NCI-H524 treated with DMSO at 0.1 percent for 48 hours (cell line): Measurements from ENCODE around the gene USP13.
"Not testable (repeated sequence)": the region's sequence is repeated elsewhere in the genome, so short reads cannot be mapped to it uniquely, and the experiment has no call there.

Source experiments
- DNase-seq: peaks from one replicate; lab custom pipeline; 2025; lab: John Stamatoyannopoulos, UW

The USP13 gene

DNA sequence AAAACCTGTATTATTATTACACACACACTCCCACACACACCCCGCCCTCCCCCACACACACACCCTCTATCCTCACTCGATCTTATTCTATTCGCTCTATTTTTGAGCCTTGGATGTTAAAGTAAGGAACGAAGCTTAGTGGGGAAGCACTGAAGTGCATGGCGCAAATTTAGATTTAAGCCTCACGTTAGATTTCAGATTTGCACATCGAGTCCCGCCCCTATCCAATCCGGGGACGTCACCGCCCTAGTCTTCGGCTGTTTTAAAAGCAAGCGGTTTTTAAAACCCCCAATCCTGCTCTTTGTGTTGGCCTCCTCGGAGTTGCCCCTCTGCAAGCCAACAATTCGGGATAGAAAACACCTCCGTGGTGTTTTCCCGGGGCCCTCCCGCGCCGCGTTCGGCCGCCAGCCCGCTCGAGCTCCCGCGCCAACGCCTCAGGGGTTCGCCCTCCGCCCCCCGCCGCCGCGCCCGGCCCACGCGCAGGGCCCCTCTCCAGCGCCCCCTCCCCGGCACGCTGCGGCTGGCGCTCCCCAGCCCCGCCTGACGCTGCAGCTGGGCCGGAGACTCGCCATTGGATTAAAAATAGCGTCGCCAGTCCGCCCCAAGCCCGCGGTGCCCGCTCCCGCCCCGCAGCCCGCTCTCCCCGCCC lies at the start of gene USP13:
Gene USP13 (plus strand): TSS at position 594 of the 649 bp plus-strand sequence. CDS start 186 bp downstream, outside the sequence.
- peak; percentile 47 for DNase-seq

DNA sequence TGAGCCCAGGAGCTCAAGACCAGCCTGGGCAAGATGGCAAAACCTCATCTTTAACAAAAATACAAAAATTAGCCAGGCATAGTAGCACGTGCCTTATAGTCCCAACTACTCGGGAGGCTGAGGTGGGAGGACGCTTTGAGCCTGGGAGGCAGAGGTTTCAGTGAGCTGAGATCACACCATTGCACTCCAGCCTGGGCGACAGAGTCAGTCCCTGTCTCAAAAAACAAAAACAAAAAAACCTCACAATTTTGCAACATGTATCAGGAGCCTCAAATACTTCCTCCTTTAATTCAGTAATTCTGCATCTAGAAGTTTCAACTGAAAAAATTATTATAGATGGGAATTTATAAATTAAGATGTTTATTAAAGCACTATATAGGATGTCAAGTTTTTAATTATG lies 49.5 kb upstream of the USP13 start:
- DNase-seq: no peak

- DNase-seq: no peak
Measured at GRCh38 chr3:179603831-179604230, 49.0 kb upstream of the USP13 start.

GRCh38 chr3:179604321-179605078 lies 48.3 kb upstream of the USP13 start, which contains the start of the genes MRPL47 and NDUFB5:
MRPL47 (minus strand) TSS chr3:179604638; CDS start chr3:179604624, 14 bp downstream.
NDUFB5 (plus strand) TSS chr3:179604794; CDS start chr3:179604816, 22 bp downstream.
- peak; percentile 92 for DNase-seq

DNA sequence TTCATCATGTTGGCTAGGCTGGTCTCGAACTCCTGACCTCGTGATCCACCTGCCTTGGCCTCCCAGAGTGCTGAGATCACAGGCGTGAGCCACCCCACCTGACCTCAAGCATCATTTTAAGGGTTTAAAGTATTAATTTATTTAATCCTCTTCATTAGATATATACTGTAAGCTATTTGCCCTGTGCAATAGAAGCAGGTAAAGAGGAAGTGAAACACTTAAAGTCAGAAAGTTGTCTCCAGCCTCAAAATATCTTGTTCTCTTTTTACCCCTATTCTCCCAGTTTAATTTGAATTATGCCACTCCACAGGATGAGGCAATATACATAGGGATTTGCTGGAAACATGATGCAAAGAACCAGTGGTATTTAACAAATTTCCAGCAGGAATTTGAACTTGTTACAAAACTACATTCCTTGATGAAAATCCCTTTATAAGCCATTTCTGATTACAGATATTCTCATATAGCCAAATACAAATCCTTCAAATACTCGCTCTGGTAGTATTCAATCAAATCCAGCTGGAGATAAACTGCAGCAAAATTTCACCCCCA lies 46.2 kb upstream of the USP13 start:
- no peak for DNase-seq

DNA sequence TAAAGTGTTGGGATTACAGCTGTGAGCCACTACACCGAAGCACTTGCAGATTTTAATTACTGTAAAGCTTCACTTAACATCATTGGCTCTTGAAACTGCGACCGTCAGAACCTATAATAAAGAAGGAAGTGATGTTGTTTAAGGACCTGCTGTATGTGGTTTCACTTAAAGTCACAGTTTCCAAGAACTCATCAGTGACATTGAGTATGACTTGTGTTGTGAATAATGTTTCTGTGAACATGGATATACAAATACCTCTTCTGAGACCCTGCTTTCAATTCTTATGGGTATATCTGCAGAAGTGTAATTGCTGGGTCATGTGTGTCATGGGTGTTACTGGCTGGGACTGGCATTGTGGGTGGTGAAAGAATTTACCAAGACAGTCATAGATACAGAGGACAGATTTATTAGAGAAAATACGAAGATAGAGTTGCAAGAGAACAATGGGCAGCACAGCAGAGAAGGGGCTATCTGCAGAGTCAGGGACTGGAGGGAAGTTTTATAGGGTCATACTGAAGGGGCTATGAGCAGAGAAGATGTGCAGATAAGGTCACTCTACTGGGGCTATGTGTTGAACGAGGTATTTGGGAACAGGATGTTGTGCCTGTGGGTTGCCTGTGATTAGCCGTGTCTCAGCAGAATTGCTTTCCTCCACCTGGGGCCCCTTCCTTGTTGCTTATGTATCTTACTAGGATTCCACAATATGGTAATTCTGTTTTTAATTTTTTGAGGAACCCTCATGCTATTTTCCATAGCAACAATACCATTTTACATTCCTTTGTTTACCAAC lies 43.7 kb upstream of the USP13 start:
- peak; percentile 5 for DNase-seq

DNA sequence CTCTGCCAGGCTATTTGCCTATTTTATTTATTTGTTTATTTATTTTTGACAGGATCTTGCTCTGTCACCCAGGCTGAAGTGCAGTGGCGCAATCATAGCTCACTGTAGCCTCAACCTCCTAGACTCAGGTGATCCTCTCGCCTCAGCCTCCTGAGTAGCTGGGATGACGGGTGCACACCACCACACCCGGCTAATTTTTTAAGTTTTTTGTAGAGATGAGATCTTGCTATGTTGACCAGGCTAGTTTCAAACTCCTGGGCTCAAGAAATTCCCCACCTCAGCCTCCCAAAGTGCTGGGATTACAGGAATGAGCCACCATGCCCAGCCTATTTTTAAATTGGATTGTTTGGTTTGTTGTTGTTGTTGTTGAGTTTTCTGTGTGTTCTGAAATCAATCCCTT lies 42.8 kb upstream of the USP13 start:
- no peak for DNase-seq

DNA sequence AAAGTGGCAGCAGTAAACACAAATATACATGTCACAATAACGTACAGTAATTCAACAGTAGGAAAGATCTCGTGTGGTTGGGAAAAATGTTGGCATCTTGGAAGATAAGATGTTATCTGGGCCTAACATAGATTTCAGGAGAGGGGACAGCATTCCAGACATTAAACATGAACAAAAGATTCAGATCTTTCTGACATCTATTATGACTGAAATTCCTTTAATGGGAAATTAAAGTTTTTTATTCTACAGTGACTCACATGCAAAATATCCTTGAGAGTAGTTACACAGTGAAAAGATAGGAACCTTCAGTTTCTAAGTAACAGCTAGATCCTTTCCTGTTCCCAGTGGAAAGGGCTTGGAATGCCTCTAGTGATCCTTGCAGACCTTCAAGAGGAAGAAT lies 39.0 kb upstream of the USP13 start:
- DNase-seq: no peak

GRCh38 chr3:179615458-179616173 lies 37.2 kb upstream of the USP13 start:
- no peak for DNase-seq

DNA sequence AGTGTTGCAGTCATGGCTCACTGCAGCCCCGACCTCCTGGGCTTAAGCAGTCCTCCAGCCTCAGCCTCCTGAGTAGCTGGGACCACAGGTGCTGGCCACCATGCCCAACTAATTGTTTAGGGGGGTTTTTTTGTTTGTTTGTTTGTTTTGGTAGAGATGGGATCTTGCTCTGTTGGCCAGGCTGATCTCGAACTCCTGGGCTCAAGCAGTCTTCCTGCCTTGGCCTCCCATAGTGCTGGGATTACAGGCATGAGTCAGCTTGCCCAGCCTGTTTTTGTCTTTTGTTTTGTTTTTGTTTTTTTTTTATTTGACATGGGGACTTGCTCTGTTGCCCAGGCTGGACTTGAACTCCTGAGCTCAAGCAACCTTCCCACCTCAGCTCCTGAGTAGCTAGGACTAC lies 30.8 kb upstream of the USP13 start:
- DNase-seq: no peak

- DNase-seq: no peak
Measured at GRCh38 chr3:179624451-179624850, 28.4 kb upstream of the USP13 start.

DNA sequence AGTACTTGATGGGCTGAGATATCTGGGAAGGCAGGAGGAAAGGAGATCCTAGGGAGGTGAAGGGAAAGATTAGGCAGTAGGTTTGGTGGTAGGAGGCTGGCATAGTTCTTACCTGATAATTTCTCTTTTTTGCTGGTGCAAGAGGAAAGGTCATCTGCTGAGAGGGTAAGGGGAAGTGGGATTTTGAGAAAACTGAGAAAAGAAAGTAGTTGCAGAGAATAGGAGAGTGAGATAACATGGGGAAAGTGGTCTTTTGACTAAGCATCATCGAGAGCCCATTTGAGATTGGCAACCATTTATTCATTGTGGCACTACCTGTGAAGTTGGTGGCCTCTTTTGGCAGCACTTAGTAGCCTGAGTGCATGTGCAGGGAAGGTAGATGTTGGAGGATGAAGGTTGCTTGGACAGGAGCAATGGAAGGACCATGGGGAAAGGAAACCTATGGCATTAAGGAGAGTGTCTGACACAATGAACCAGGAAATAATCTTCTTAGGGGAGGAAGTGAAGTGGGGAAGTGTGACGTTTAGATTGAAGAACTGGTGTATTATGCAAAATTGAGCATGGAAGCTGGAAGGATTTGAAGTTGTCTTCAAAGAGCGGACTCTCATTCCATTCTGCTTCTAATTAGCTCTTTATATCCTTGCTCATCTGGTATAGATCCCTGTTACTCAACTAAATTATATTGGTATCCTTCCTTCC lies 21.9 kb upstream of the USP13 start:
- no peak for DNase-seq

GRCh38 chr3:179640469-179640868 lies 12.4 kb upstream of the USP13 start:
- DNase-seq: no peak

DNA sequence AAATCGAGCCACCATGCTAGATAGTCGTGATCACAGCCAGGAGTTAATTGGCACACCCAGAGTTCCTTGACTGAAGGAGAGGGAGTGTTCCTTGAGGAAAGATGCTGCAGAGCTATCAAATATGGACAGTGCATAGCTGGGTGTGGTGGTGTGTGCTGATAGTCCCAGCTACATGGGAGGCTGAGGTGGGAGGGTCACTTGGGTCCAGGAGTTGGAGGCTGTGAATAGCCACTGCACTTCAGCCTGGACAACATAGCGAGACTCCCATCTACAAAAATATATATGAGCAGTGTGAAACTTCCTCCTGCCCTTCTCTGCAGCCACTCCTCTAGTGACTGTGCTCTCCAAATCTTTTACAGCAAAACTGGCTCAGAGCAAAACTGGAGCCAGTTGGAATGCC lies 10.0 kb upstream of the USP13 start:
- DNase-seq: no peak

GRCh38 chr3:179643837-179644236 lies 9.0 kb upstream of the USP13 start:
- not testable (repeated sequence) for DNase-seq

DNA sequence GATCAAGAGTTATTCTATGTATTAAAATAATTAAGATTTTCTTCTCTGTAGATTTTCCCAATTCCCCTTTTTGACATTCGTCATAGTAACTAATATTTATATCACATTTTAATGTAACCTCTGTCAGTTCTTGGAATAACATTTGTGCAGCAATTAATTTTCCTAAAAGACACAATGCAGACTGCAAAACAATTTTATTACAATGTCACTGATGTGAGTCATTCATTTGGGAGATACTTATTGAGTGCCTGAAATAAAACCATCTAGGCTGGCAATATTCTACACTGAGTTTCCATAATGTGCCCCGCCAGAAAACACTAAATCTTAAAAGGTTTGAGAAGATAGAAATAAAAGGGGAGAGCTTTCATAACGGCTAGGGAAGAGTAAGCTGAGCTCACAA lies 6.7 kb upstream of the USP13 start:
- DNase-seq: no peak

DNA sequence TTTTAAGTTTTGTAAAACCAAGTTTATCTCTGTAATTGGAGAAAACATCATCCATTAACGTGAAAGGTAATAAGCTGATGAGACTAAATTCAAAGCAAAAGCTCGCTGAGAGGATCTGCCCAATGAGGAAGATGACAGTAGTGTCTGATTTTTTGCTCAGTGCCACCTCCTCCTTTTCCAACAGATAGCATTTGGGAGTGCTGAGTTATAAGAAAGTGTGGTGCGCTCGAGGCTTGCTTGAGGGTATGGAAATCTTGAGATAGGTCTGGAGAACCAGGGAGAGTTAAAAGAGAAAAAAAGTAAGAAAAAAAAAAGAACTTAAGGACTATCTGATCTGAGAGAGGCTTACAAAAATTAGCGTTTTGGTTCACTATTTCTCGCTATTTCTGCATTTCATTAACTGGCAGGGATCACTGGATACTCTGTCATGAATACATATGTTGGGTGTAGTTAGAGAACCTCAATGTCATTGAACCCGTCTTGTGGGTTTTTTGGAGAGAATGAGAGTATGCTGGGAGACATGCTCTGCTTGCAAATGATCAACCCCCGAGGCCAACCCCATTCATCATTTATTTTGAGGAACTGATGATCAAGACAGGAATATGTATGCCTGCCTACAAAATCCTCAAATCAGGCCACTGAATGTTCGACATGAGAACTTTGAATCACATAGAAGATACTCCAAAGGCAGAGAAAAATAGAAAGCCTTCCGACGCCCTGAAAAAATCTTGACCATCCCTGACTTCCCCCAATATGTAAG lies 973 bp upstream of the USP13 start:
- no peak for DNase-seq

GRCh38 chr3:179653096-179653797 lies 407 bp downstream of the USP13 start:
- peak; percentile 48 for DNase-seq

DNA sequence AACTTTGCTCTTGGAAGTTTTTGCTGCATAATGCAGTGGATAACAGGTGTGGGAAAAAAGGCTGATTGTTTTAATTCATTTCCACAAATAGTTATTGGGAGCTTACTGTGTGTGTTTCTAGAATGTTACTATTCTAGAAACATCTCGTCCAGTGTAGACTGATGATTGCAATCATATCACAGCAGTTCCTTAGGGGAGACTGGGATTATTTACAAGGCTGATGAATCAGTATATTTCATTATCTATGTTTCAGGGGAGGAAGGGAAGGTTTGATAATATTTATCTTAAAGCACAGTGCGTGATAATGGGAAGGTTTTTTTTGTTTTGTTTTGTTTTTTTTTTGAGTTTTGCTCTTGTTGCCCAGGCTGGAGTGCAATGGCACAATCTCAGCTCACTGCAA lies 2.4 kb downstream of the USP13 start:
- DNase-seq: no peak

GRCh38 chr3:179658606-179659005 lies 5.8 kb downstream of the USP13 start:
- DNase-seq: no peak
